DMS153 (cell line): ENCODE measurements around the gene PPP2R2C.
A peak's percentile ranks its signal among the peaks of the same experiment; 100 is the strongest.

Source experiments
- DNase-seq: peaks from one replicate; lab custom pipeline; 2025; lab: John Stamatoyannopoulos, UW

The PPP2R2C gene

DNA sequence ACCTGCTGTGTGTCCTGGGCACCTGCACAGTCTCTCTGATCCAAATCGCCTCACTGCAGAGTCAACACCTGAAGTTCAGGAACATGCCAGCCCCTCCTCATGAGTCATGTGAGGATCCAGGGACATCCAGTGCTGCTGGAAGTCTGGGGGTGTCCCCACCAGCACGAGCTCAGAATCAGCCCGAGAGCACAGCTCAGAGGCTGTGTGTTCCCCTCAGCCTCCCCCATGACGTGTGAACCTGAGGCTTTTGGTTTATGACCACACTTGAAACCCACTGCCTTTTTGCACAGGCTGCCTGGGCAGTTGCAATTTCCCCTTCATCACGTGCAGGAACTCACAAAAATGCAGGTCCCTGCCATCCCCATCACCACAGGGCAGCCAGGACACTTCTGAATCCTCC is 47.1 kb downstream of the PPP2R2C start:
- no peak for DNase-seq

DNA sequence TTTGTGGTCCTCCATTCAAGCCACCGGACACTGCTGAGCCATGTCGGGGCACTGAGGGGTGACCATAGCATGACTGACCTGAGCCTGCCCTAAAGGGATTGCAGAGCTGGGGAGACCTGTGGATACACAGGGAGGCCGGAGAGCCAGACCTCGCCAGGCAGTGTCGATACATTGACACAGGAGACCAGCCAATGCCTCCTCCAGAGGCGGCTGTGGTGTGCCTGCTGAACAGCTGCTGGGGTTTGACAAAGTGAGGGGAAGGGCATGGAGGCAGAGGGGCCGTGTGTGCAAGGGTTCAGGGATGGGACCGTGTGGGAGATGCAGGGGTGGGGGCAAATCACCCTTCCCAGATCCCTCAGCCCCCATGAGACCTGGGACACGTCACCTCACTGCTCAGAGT is 48.0 kb downstream of the PPP2R2C start:
- DNase-seq = no peak

DNA sequence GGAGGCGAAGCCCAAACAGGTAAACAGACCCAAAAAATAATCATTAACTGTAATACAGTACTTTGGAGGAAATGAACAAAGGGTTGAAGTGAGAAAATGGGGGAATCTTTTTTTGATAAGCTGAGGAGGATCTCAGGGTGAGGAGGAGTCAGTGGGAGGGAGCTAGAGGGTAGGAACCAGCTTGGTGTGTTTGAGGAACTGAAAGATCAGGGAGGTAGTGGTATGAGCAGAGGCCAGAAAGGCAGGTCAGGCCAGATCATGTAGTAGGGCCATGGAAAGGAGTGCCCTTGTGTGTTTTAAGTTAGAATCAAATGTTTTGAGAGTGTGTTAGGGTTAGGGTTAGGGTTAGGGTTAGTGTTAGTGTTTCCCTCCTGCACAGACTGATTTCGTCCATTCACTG is 48.8 kb downstream of the PPP2R2C start:
- DNase-seq = no peak

DNA sequence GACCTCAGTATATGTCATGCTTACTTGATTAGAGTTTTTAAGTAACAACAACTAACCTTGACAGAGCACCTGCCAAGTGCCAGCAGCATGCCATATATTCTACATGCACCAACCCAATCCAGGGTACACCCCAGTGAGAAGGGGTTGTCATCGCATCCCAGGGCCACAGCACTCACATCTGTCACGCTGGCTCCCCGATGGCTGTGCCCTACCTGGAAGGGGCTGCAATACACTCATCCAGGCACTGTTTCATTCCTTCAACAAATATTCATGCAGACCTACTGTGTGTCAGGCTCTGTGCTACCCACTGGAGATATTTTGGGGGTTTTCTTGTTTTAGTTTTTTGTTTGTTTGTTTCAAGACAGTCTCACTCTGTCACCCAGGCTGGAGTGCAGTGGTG is 49.5 kb downstream of the PPP2R2C start:
- no peak for DNase-seq

DNA sequence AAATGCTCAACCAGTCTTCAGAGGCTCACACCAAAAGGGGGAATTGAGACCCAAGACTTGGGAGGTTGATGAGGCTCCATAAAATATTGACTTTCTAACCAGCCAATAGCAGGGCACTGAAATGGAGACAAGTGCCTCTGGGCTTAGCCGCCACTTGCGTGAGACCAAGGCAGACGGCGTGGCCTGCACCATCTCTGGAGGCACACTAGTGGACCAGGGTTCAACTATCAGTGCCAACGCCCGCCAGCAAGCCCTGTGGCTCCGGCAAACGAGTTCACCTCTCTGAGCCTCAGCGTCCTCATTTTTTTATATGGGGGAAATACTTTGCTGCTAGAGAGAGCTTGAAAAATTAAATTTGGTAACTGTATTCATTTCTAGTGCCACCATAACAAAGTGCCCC is 50.3 kb downstream of the PPP2R2C start:
- no peak for DNase-seq

DNA sequence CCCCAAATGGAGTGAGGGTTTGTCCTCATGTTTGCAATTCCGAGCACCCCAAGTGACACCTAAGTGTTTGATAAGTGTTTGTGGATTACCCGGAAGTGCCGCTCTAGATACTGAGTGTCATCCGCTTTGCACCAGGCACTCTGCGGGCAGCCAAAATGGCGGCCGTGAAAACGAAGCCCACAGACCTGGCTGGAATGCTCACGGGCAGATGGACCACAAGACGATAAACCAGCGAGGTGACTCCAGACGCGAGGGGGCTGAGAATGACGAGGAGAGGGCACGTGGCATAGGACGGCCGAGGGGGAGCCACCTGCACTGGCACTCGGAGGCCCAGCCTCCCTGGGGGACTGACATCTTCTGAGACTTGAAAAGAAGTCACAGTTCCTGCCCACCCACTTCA is 51.0 kb downstream of the PPP2R2C start:
- DNase-seq = no peak

DNA sequence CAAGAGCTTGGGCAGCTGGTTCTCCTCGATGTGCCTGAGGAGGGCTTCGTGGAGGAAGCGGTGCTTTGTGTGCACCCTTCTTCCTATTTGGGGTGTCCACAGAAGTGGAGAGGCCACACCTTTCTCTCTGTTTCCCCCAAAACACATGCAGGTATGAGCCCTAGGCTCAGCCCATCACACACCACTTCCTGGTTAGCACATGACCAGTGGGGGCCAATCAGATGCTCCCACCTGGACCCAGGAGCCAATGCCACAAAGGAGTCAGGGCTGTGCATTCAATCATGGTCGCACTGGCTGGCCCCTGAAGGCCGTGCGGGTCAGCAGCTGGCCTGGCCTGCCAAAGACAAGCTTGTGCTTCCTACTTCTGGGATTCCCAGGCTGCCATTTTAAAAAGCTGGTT is 51.4 kb downstream of the PPP2R2C start:
- DNase-seq = no peak

DNA sequence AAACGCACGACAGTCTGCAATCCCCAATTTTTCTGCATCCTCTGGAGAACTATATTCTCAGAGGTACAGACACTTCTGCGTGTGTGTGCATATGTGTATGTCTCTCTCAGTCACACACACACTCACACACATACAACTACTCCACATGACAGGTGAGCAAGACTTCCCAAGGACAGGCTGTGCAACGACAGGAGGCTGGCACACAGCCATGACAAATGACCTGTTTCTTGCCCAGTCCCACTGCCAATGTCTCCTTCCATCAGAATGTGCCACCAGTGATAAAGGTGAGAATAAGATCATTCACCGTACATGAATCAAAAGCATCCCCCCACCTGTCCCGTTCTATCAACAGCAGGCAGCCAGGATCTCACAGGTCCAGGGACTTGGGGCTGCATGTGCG is 52.4 kb downstream of the PPP2R2C start:
- DNase-seq = no peak

DNA sequence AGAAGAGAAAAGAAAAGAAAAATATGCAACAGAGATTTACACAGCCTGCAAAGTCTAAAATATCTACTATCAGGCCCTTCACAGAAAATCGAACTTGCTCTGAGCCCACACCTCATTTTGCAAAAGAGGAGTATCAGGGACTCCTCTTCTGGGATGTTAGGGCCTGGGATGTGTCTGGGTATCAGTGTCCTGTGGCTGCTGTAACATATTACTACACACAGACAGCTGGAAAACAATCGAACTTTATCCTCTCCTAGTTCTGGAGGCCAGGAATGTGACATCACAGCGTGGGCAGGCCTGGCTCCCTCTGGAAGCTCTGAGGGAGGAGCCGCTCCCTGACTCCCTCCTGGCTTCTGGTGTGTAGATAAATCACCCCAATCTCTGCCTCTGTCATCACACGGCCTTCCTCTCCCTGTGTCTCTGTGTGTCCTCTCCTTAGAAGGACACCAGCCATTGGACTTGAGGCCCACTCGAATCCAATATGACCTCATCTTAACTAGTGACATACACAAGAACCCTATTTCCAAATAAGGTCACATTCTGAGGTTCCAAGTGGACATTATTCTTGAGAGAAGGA is 52.9 kb downstream of the PPP2R2C start:
- no peak for DNase-seq

DNA sequence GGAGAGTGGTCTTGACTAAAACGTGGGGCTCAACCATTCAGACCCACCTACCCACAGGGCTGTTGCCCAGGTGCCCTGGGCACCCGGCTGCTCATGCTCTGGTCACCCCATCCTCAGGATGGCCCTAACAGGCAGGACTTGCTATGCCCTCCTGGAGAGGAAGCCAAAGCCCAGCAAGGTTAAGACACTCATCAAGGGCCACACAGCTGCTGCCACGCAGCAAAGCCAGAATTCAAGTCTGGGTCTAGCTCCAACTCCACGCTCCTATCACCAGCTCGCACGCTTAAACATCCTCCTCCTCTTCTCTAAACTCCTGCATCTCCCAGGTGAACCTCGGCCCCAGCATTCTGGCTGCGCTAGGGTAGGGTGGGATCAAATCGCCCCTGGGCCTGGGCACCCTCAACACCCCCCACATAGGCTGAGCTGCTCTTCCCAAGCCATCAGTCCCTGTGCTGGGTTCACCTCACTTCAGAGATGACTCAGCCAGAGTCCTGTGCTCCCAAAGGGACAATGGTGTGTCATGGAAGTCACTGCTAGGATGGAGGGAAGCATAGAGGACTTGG is 54.1 kb downstream of the PPP2R2C start:
- no peak for DNase-seq

DNA sequence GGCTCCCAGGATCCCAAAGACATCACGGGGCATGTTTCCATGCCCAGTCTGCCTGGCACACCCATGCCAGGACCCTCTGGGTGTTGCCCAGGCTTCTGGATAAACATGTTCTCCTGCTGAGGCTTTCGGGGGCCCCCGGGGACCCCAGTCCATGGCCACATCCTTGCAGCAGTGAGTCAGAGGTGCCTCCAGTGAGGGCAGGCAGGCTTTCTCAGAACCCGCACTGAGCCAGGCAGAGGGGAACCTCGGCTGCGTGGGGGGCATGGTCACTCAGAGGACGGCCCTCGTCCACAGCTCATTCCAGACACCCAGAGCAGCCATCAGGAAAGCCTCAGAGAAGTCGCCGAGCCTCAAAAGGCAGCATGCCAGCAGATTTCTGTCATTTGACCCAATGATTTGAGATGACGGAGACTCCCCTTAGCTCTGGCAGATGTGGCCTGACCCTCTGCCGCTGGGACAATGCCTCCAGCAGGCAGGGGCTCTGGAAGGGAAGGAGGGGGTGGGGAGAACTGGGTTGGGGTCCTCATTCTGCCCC is 54.8 kb downstream of the PPP2R2C start:
- DNase-seq = no peak

DNA sequence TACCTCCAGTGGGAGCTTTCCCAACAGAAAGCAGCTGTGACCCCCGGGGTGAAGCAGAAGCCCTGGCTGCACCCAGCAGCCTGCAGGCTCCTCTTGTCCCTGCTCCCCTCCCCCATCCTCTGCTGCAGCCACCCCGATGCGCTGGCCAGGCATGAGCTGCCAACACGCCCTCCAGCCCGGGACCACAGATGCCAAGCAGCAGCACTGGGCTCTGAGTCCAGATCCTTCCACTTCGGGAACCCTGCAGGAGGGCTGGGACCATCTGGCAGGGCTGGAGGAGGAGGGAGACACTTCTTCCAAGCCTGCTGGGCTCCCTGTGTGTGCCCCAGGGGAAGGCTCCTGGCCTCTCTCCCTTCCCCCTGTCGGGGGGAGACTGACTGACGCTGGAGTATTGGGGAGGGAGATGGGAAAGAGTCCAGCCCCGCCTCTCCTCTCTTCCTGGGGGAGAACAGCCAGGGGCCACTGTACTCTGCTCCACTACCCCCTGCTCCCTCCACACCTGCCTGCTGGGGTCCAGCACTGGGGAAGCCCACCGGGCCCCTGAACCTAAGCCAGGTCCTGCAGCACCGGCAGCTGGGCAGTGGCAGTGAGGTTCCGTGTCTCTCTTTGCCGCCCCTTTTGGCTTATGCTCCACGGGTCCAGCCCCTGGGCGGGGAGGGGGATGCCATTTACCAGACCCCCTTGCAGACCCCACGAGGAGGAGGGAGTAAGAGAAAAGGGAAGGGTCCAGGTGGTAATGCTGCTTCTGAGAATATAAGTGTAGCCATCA is 55.7 kb downstream of the PPP2R2C start:
- DNase-seq = no peak

DNA sequence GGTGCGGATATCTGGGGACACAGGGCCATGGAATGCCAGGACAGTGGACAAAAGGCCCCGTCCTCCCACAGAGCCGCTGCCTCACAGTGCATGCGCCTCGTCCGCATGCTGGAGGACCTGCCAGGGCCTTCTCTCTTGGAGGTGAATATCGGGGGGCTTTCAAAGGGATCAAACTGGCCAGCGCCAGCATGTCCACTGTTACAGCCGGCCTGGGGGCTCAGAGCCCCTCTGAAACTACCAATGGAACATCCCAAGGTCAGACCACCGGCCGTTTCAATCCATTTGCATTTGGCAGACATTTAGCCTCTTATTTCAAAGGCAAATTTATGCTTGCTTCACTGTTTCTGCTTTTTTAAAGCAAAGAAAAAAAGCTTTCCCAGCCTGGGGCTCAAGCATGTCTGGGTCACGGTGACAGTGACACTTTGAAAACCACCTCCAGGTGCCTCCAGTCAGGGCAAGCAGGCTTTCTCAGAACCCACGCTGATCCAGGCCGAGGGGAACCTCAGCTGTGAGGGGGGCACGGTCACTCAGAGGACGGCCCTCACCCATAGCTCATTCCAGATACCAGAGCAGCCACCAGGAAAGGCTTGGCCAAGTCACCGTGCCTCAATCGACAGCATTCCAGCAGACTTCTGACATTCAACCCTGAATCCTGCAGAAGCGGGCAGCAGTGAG is 57.2 kb downstream of the PPP2R2C start:
- no peak for DNase-seq

DNA sequence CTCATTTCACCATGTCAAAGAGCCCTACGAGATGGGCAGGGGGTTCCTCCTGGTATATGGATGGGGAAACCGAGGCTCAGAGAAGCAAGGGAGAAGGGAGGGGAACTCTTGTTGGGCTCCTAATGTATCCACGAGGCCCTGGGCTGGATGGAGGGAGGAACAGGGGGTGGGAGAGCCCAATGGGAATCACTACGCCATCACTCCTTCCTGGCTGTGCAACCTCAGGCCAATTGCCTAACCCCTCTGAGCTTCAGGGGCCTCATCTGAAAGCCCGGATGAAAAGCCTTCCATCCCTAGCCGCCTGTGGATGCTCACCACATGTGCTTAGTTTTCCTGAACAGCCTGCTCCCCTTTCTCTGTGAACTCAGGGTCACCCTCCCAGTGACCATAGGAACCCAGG is 57.8 kb downstream of the PPP2R2C start:
- DNase-seq = no peak

DNA sequence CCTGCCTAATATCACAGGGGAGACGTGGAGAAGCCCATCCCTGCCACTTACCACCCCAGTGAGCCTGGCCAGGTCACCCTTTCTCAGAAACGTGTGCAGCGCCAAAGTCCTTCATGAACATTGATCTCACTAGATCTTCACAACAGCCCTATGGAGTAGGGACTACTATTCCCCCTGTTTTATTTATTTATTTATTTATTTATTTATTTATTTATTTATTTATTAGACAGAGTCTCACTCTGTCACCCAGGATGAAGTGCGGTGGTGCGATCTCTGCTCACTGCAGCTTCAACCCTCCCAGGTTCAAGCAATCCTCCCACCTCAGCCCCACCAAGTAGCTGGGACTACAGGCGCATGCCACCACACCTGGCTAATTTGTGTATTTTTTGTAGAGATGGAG is 61.8 kb downstream of the PPP2R2C start:
- no peak for DNase-seq

DNA sequence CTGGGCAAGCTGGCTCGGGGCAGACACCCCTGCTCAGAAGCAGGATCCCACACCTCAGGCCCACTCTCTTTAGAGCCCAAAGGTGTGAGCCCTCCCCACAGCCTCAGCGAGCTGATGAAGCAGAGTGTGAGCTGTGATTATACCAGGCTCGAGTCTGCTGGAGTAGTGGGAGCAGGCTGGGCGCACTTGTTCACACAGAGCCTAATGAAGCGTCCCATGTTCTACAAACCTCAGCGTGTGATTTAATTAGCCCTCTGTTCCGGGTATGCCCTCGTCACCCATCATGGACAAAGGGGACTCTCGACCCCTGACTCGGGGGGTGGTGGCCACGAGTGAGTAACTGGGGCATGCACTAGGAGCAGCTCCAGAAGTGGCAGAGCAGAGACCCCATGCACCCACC is 62.3 kb downstream of the PPP2R2C start:
- no peak for DNase-seq

DNA sequence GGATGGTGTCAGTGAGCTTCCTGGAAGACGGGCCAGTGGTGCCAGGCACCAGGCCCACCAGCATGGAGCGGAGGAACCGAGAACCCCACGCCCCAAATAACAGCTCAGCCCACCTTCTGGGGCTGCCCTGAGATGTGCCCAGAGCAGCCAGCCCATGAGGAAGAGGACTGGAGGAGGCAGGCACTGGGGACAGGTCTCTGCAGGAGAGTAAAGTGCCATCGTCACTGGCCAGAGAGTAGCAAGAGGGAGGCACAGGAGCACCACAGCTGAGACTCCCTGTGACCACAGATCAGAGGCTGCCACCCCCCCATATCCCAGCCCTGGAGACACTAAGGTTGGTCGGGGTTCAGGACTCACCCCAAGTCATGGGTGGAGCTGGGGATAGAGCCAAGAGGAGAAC is 63.0 kb downstream of the PPP2R2C start:
- DNase-seq = no peak

DNA sequence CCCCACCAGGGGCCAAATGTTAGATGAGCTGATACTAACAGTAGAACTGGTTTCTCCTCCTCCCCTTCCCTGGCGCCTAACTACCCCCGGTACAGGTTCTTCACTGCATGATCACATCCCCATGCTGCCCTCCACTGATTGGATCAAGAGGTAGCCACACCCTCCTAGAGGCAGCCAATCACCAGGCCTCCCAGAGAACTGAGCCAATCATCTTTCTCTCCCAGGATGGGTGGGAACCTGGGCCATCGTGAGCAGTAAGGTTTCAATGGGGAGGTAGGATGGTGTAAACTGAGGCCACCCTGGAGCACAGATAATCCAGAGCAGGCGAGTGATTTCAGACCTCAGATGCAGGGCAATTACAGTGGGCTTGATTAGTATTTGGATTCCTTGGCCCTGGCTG is 64.2 kb downstream of the PPP2R2C start:
- no peak for DNase-seq

DNA sequence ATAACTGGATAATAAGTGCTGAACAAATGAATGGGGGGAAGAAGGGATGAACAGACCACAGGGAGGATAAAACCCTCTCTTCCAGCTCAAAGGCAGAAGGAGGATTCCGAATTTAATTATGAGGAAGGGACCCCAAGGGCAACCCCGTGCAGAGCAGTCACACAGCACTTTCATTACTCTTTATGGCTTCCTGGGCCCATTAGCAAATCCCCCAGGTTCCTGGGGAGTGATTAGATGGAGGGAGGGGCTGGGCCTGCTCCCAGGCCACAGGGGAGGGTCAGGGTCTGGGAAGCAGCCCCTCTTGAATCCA is 67.1 kb downstream of the PPP2R2C start:
- DNase-seq = no peak

DNA sequence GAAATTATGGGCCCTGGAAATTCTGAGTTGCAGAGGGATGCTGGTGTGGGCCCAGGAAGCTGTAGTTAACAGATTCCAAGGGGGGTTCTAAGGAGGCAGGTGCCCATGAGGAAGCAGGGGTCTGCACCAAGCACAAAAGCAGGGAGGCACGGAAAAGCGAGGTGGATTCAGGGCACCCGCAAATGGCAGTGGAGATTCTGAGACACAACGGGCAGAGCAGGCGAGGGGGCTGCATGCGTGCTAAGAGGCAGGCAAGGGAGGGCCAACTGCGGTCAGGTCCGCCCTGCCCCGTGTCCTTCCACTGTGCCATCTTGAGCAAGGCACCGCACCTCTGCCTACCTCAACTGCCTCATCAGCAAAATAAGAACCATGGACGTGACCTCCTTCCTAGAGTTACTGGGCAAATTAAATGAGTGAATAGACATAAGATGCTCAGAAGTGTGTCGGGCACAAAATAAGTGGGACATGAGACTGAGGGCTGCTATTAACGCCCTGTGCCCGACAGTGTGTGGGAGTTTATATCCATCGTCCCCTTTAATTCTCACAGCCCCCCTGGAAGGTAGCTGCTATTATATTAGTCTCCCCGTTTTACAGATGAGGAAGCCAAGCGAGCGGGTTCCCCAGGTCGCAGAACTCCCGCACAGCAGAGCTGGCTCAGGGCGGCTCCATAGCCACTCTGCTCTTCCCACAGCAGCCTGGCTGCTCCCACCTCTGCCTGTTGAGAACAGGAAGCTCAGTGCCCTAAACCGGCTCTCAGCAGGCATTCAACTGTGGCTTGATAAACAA is 67.6 kb downstream of the PPP2R2C start:
- DNase-seq = peak; percentile 58

DNA sequence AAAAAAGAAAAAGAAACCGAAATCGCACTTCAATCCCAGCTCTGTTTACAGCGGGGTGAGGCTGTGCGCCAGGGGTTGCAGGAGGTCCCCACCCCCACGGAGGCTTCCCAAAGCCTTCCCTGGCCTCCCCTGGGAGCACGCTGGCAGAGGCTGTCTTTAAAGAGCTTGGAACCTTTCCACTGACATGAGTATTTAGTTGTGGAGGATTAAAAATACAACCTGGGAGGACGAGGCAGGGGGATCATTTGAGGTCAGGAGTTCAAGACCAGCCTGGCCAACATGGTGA is 69.1 kb downstream of the PPP2R2C start:
- no peak for DNase-seq

DNA sequence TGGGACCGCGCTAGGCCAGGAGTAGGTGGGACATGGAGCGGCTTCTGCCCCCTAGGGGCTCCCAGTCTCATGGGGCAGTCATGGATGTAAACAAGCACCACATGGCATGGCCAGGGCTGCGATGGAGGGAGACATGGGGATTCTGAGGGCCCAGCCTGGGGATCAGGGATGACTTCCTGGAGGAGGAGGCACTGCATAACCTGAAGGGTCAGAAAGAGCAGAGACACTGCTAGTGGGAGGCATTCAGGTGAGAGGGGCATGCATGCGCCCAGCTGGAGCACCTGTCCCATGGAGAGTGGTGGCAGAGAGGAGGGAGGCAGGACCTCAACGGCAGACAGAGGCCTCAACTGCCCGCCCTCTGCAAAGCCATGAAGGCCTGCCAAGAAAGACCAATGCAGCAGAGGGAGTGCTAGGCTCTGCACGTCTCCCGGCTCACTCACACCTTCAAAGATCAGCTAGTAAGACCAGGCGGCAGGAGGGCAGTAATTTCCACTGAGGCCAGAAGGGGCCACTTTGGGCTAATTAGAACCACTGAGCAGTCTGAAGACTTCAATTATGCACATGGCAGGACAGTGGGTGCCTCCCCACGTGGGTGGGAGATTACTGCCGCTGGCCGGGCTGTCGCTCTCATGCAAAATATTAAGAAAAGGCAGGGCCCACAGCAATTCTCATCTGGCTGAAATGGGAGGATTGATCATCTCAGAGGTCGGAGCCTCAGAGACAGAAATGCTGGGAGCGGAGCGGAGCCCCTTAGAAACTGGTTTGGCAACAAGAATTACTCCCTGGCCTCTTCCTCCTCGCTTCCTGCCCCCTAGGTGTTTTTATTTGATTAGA is 69.6 kb downstream of the PPP2R2C start:
- DNase-seq = no peak
